ENCODE data around the gene PCDHGB2. TPM values are rescaled to one million over a fixed set of nuclear protein-coding genes. Genes with fewer than 3 reads are reported as not detected.

PCDHGB2 gene
- 1.3 and 2.0 TPM in 2 replicates for total RNA-seq

DNA sequence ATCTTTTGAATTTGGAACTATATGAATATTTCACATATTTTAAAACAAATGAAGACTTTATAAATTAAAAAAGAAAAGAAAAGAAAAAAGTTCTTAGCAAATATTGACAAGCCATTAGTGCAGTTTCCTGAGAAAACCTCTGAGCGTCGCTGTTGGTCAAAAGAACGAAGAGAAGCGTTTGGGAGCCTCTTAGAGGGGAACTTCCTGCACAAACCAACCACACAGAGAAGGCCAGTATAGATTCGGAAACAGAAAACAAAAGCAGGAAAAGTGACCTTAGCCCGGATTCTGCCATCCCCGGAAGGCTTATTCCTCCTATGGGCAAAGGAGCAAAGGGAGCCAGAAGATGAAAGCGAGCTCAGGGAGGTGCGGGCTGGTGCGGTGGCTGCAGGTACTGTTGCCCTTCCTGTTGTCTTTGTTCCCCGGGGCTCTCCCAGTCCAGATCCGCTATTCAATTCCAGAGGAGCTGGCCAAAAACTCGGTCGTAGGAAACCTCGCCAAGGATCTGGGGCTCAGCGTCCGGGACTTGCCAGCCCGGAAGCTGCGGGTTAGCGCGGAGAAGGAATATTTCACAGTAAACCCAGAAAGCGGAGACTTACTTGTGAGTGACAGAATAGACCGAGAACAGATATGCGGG lies at the start of gene PCDHGB2:
PCDHGB2 (plus strand) TSS at position 205 of the 637 bp plus-strand sequence; CDS start at position 347, 142 bp downstream.

GRCh38 chr5:141320225-141321169 lies 39.3 kb upstream of the PCDHGB2 start, which contains the start of gene TAF7:
TSS of gene TAF7 (minus strand) at chr5:141320784. CDS start at chr5:141320044, 740 bp downstream.

GRCh38 chr5:141330299-141331080 lies 29.3 kb upstream of the PCDHGB2 start, which contains the start of gene PCDHGA1:
TSS of gene PCDHGA1 (plus strand) at chr5:141330514.

DNA sequence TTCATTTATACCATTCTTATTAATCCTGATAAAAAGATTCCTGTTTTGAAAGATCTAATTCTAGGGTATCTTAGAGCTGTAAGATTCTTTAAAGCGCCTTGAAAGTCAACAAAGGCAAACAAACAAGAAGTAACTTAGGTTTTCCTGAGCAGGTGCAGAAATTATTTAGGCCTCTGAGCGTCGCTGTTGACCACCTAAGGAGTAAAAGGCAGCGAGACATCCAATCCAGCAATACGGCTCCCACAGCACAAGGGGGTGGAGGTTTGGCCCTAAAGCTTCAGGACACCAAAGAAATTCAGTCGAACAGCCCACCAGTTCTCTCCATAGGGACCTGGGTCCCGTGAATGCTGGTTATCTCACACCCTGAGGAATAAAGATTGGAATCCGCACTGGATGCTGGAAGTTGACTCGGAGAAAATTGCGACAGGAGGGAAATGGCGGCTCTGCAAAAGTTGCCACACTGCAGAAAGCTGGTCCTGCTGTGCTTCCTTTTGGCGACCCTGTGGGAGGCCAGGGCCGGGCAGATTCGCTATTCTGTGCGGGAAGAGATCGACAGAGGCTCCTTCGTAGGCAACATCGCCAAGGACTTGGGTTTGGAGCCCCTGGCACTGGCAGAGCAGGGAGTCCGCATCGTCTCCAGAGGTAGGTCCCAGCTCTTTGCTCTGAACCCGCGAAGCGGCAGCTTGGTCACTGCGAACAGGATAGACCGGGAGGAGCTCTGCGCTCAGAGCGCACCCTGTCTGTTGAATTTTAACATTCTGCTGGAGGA lies 21.1 kb upstream of the PCDHGB2 start, which contains the start of gene PCDHGA2:
PCDHGA2 (plus strand) TSS at position 223 of the 769 bp plus-strand sequence.

GRCh38 chr5:141343242-141343952 lies 16.4 kb upstream of the PCDHGB2 start, which contains the start of gene PCDHGA3:
TSS of gene PCDHGA3 (plus strand) at chr5:141343829. CDS start at chr5:141344034, 205 bp downstream.

DNA sequence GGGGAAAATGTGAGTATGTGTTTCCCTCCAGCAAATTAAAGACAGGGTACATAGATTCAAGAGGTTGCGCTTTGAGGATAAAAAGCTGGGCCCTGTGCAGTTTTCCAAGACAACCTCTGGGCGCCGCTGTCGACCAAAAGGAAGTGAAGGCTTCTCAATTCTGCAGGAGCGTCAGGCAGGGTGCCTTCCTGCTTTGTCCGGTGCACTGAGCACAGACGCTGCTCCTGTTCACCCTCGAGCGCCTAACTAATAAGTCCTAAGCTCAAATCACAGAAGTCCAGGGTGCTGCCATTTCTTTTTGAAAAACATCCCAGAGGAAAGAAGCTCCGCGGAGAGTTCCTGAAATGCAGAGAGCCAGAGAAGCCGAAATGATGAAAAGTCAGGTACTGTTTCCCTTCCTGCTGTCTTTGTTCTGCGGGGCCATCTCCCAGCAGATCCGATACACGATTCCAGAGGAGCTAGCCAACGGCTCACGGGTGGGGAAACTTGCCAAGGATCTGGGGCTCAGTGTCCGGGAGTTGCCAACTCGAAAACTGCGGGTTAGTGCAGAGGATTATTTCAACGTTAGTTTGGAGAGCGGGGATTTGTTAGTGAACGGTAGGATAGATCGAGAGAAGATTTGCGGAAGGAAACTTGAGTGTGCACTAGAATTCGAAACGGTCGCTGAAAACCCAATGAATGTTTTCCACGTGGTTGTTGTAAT lies 9.7 kb upstream of the PCDHGB2 start, which contains the start of gene PCDHGB1:
PCDHGB1 (plus strand) TSS at position 183 of the 703 bp plus-strand sequence; CDS start at position 345, 162 bp downstream.

DNA sequence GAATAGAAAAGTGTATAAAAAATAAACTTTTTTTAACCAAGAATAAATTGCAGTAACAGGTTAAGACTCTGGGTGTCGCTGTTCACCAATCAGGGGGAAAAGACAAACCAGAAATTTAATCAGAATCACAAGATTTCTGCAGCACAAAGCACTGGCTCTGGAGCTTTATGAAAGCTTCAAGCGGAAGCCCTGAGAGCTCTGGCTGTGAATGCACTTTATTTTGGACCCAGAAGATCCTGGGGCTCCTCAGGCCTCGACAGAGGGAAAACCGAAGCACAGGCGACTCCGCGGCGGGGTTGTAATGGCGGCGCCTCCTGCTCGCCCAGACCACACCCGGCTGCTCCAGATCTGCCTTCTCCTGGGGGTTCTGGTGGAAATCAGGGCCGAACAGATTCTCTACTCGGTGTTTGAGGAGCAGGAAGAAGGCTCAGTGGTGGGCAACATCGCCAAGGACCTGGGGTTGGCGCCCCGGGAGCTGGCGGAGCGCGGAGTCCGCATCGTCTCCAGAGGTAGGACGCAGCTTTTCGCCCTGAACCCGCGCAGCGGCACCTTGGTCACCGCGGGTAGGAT lies 4.8 kb upstream of the PCDHGB2 start, which contains the start of gene PCDHGA4:
PCDHGA4 (plus strand) TSS at position 122 of the 570 bp plus-strand sequence; CDS start at position 209, 87 bp downstream.

GRCh38 chr5:141363952-141364660 lies 4.3 kb downstream of the PCDHGB2 start, which contains the start of gene PCDHGA5:
TSS of gene PCDHGA5 (plus strand) at chr5:141364162. CDS start at chr5:141364331, 169 bp downstream.

DNA sequence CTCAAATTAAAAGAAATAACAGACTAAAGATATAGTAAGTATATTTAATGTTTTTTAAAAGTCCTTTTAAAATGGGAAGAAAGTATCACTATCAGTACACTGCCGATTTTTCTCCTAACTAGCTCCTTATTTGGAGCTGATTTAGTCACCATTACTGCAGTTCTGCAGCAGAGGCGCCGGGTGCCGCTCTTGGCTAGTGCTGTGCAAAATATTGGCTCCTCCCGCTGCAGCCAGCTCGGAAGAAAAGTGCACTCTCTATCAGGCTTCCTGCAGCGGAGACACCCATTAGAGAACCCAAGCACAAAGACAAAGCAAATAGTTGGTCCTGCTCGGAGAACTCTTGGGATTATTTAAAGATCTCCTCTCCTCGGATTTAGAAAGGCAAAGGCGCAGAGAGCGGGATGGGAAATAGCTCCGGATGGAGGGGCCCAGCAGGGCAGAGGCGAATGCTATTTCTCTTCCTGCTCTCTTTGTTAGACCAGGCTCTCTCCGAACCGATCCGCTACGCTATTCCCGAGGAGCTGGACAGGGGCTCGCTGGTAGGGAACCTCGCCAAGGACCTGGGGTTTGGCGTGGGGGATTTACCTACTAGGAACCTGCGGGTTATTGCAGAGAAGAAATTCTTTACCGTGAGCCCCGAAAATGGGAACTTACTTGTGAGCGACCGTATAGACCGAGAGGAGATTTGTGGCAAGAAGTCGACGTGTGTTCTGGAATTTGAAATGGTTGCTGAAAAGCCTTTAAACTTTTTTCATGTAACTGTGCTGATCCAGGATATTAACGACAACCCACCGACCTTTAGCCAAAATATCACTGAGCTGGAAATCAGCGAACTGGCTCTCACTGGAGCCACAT lies 10.4 kb downstream of the PCDHGB2 start, which contains the start of gene PCDHGB3:
PCDHGB3 (plus strand) TSS at position 249 of the 855 bp plus-strand sequence; CDS start at position 402, 153 bp downstream.

GRCh38 chr5:141373673-141374317 lies 14.0 kb downstream of the PCDHGB2 start, which contains the start of gene PCDHGA6:
TSS of gene PCDHGA6 (plus strand) at chr5:141373891. CDS start at chr5:141374084, 193 bp downstream.

GRCh38 chr5:141382469-141383294 lies 22.9 kb downstream of the PCDHGB2 start, which contains the start of gene PCDHGA7:
TSS of gene PCDHGA7 (plus strand) at chr5:141382742. CDS start at chr5:141382900, 158 bp downstream.

GRCh38 chr5:141387557-141388311 lies 27.9 kb downstream of the PCDHGB2 start, which contains the start of gene PCDHGB4:
TSS of gene PCDHGB4 (plus strand) at chr5:141387698. CDS start at chr5:141387885, 187 bp downstream.

GRCh38 chr5:141392429-141393198 lies 32.8 kb downstream of the PCDHGB2 start, which contains the start of gene PCDHGA8:
TSS of gene PCDHGA8 (plus strand) at chr5:141392633. CDS start at chr5:141392814, 181 bp downstream.

Data from thoracic aorta endothelial cell (primary cell).